ENCODE results near the gene HOXB7. TPM values are rescaled to one million over a fixed set of nuclear protein-coding genes. Genes with fewer than 3 reads are reported as not detected.

Gene HOXB7
- total and polyA plus RNA-seq, 2 of the 13 experiments (the other 11 are each of a cell fraction or from before 2014, with no cell fraction given) = 0.04 TPM; not detected in 1

GRCh38 chr17:48618256-48618896 is 7.6 kb upstream of the HOXB7 start (continued):
- TF ChIP-seq ELK4 (CRISPR knock-in tag; IDR thresholded peaks at IDR 0.05; ENCODE audit: borderline replicate concordance) (no peak), SP140L (CRISPR knock-in tag; IDR thresholded peaks at IDR 0.05; ENCODE audit: borderline replicate concordance) (no peak), HMGXB3 (CRISPR knock-in tag; IDR thresholded peaks at IDR 0.05; ENCODE audit: borderline replicate concordance) (no peak), BRD4 (CRISPR knock-in tag; IDR thresholded peaks at IDR 0.05) (no peak), ZNF576 (CRISPR knock-in tag; IDR thresholded peaks at IDR 0.05) (no peak), SUZ12 (IDR thresholded peaks at IDR 0.05; ENCODE audit: low read depth, low read length) (peak; percentile 34; the same call in 1 of the 2 replicates), ISL2 (CRISPR knock-in tag; IDR thresholded peaks at IDR 0.05) (0 out of 2 replicates have a peak, but pooled peaks have one; percentile 34), YY1 (IDR thresholded peaks at IDR 0.05; ENCODE audit: insufficient read depth, insufficient replicate concordance, low read depth, low read length) (peak; percentile 28), ZNF253 (CRISPR knock-in tag; IDR thresholded peaks at IDR 0.05; ENCODE audit: borderline replicate concordance) (no peak), ZBTB44 (CRISPR knock-in tag; IDR thresholded peaks at IDR 0.05) (no peak), PHF8 (CRISPR knock-in tag; IDR thresholded peaks at IDR 0.05) (0 out of 2 replicates have a peak, but pooled peaks have one; percentile 28), NFKB2 (CRISPR knock-in tag; IDR thresholded peaks at IDR 0.05; ENCODE audit: borderline replicate concordance) (peak; percentile 40; the same call in 1 of the 2 replicates), NFYC (CRISPR knock-in tag; IDR thresholded peaks at IDR 0.05) (no peak), BCL3 (CRISPR knock-in tag; IDR thresholded peaks at IDR 0.05) (no peak), HIC2 (CRISPR knock-in tag; IDR thresholded peaks at IDR 0.05; ENCODE audit: low read depth) (no peak), KDM3A (CRISPR knock-in tag; IDR thresholded peaks at IDR 0.05; ENCODE audit: low read depth) (peak; percentile 85; the same call in 1 of the 2 replicates), MXI1 (IDR thresholded peaks at IDR 0.05; ENCODE audit: borderline replicate concordance, low read depth, low read length) (no peak), NR1H2 (CRISPR knock-in tag; IDR thresholded peaks at IDR 0.05; ENCODE audit: borderline replicate concordance, low read depth) (no peak)

Data from HepG2 (cell line).